HG03045 (cell line): ENCODE data around the gene LRFN4.

Experiments
- ATAC-seq: cut with Tn5 transposase; IDR thresholded peaks from one replicate; pipeline ENCODE4 v1.9.1; 2021; ENCODE audit warnings: mild to moderate bottlenecking, moderate library complexity; ENCODE audit not compliant: unreplicated experiment

LRFN4 gene

GRCh38 chr11:66887526-66887925 is 30.7 kb downstream of the LRFN4 start:
- no peak for ATAC-seq

- ATAC-seq = no peak
Measured at GRCh38 chr11:66888282-66888681, 31.4 kb downstream of the LRFN4 start.

- ATAC-seq = no peak
Measured at GRCh38 chr11:66889960-66890359, 33.1 kb downstream of the LRFN4 start.

GRCh38 chr11:66891851-66892660 is 35.2 kb downstream of the LRFN4 start:
- peak; percentile 83 for ATAC-seq

DNA sequence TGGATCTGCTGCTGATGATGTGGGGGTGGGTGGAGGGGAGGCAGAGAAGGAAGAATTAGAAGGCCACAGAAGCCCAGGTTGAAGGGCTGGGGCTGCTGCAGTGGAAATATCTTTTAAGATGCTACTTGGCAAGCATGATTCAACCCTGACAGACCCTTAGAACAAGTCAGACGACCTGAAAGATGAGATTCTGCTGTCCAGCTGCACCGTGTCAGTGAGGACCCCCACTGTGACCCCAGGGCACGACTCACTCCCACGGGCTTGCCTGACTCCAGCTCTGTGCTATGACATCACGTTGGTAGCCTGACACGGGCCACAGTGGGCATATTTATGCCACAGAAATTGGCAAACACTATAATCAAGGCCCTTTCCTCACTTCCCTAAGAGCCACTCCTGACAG is 36.0 kb downstream of the LRFN4 start:
- ATAC-seq = no peak

DNA sequence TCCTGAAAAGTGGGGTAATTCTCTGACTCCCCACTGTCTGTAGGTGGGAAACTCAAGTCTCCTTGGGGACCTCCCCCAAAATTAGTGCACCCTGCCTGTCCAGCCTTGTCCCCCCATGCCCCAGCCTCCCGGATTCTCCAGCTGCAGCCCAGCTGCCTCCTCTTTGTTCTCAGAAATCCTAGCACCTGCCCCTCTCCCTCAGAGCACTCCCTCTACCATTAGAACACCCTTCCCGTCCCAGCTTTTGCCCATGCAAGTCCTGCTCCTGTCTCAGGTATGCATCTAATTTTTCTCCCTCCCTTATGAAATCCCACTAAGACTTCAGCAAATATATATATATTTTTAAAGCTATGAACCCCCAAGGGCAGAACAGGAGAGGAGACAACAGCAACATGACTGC is 37.3 kb downstream of the LRFN4 start:
- no peak for ATAC-seq

- no peak for ATAC-seq
Measured at GRCh38 chr11:66901964-66902390, 45.1 kb downstream of the LRFN4 start.

DNA sequence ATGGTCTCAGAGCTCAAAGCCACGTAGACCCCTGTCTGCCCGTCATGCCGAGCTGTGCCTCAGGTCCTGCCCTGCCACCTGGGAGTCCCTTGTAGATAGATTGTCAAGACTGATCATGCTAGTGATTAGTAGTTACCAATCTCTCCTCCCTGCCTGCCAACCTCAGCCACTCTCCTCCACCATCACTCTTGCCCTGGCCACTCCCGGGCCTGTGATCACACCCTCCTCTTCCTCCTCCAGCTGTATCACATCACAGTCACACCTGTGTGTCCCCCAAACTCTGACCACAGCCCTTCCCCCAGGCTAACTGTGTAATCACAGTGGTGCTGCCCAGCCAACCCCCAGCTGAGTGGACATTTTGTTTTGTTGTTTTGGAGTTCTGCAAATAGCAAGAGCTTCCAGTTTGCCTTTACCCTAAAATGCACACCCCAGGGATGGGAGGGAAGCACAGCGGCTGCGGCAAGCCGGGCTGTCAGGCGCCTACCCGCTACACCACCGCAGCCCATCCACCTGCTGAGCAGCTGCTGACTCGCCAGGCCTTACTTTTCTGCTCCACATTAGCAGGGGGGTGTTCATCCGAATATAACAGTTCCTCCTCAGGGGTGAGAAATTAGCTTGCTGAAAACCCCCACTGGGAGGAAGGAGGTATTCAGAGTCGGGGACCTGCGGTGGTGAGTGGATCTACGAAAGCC is 45.8 kb downstream of the LRFN4 start:
- ATAC-seq = no peak

- no peak for ATAC-seq
Measured at GRCh38 chr11:66904055-66904454, 47.2 kb downstream of the LRFN4 start.

DNA sequence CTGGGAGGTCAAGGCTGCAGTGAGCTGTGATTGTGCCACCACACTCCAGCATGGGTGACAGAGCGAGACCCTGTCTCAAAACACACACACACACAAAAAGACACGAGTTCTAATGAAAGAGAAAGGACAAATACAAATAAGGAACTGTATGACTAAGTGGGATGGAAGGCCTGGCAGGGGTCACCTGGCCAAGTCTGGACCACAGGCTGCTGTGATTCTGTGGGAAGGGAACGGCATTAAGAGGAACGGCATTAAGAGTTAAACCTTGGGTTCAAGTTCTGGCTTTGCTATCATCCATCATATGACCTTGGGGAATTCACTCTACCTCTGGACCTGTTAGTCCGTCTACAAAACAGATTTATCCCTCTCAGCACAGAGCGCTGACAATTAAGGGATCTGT is 47.7 kb downstream of the LRFN4 start:
- no peak for ATAC-seq

GRCh38 chr11:66904981-66905521 is 48.2 kb downstream of the LRFN4 start:
- no peak for ATAC-seq

GRCh38 chr11:66905631-66906030 is 48.8 kb downstream of the LRFN4 start:
- ATAC-seq = no peak

DNA sequence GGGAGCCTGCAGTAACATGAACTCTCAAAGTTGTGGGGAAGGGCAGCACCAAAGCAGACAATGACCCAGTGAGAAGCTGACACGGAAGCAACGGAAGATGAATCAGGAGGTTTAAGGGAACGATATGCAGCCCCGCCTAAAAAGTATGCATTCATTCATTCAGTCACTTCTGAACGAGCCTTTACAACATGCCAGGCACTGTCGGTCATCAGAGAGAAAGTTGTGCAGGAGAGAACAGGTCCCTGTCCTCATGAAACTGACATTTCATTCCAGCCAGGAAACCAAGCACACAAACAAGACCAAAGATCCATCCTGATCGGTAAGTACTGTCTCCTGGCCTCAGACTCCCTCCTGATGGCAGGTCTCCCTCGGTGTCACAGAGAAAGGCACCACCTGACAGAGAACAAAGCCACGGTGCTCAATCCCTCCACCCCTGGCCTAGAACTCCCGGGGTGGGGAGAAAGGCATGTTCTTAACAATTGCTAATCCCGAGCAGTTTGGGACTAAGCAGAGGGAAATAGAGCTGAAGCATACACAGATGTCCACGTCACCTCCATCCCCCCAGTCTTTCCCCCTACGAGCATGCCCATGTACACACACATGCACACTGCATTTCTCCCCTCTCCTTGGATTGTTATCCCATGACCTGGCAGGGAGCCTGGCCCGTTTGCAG is 49.3 kb downstream of the LRFN4 start:
- ATAC-seq = no peak

- no peak for ATAC-seq
Measured at GRCh38 chr11:66907751-66908630, 51.1 kb downstream of the LRFN4 start.

DNA sequence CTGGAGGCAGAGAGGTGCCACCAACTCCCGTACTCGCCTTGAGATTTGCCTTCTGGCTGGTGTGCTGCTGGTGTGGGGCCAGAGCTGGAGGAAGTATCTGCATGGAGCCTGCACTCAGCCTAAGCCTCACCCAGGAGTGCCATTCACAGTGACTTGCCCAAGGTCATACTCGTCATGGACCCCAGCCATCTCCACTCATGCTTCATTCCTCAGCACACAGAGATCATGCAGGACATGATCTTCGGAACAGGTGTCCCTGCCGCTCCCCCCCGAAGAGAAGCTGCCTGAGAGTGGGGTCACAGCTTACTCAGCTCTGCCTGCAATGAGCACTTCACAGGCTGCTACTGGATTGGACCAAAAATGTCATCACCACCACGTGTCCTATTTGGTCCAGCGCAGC is 52.3 kb downstream of the LRFN4 start:
- no peak for ATAC-seq

DNA sequence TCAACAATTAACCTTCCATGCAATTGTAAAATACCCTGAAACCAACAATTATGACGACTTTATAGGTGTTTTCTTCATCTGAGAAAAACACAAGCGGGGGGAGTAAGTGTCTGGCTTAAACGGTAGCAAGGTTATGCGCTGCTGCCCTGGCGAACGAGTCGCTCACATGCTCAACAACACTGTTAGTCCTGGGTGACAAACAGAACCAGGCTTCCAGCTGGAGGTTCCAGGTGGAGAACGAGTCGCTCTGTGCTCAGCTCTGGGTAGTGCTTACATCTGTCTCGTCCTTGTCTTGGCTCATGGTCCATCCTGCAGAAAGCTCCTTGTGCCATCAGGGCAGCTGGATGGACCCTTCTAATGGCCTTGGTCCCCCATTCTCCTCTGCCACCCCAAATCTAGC is 53.2 kb downstream of the LRFN4 start:
- ATAC-seq = no peak
